Thoracic aorta (tissue), 2 donors: Measurements from ENCODE around the gene PREX1. TPM values are rescaled to one million over a fixed set of nuclear protein-coding genes. Genes with fewer than 3 reads are reported as not detected.

ENCODE experiments used
- ATAC-seq: fragments of 150-250 bp; one replicate; pipeline ENCODE4 v1.8.0; 2017; ENCODE audit warnings: low read depth; ENCODE audit not compliant: insufficient number of reproducible peaks, low FRiP score
- DNase-seq: peaks from one replicate; pipeline ENCODE4 v3.0.0-alpha.2; 2020; ENCODE audit warnings: low spot score
- H3K27ac ChIP-seq, 2 donors: fragments of 200-600 bp; sonication (generic); 1 replicate in 1 of 2; 2 replicates in 1 of 2; pipeline ENCODE4 v1.5.1; 2016; ENCODE audit warnings: mild to moderate bottlenecking in 2 of 2, moderate library complexity in 2 of 2
- H3K27me3 ChIP-seq: fragments of 200-600 bp; sonication (generic); replicated peaks from 2 replicates; pipeline ENCODE4 v1.6.0; 2016; ENCODE audit warnings: mild to moderate bottlenecking; ENCODE audit not compliant: insufficient read depth
- H3K36me3 ChIP-seq: fragments of 200-600 bp; sonication (generic); one replicate; pipeline ENCODE4 v1.5.1; 2016
- H3K4me1 ChIP-seq, 2 donors: fragments of 200-600 bp; sonication (generic); 1 replicate in 1 of 2; 2 replicates in 1 of 2; pipeline versions ENCODE4 v1.5.1 to v1.6.0; 2016; ENCODE audit warnings: low read depth in 2 of 2, mild to moderate bottlenecking in 1 of 2; ENCODE audit not compliant: control insufficient read depth in 1 of 2
- H3K4me3 ChIP-seq: fragments of 200-600 bp; sonication (generic); 2 replicates; pipeline ENCODE4 v1.5.1; 2016; ENCODE audit warnings: mild to moderate bottlenecking
- H3K9me3 ChIP-seq: fragments of 200-600 bp; sonication (generic); 2 replicates; pipeline ENCODE4 v1.5.1; 2016
- total RNA-seq, 2 donors: library from RNA; depleted of rRNA; stranded (reverse); fragments of >200 nt; gene quantifications; one replicate each; pipeline versions ENCODE4 v1.1.0 to v1.2.3, GENCODE V29; 2016
- TF ChIP-seq, protein P1 (sequence below): fragments of 200-600 bp; sonication (generic); IDR thresholded peaks from one replicate; pipeline ENCODE4 v1.5.1; 2019; ENCODE audit warnings: antibody characterized with exemption

Gene PREX1
- total RNA-seq, 2 donors from 2014 or later: 94.6 to 101 TPM

DNA sequence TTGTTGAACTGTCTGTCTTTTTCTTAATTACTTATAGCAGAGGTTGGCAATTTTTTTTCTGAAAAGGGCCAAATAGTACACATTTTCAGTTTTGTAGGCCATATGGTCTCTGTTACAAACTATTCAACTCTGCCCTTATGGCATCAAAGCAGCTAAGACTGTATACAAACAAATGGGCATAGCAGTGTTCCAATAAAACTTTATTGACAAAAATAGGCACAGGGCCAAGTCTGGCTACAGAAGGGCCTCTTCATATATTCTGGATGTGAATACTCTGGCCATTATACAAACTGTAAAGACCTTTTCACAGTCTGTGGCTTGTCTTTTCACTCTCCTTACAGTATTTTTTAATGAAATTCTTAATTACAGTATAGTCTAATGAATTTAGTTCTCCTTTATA is 132.1 kb downstream of the PREX1 start:
- H3K36me3 ChIP-seq: peaks cover 6% of the 10 kb centered on the region
- no peak overlapping the region for H3K4me3 ChIP-seq
- DNase-seq (no peak), ATAC-seq (no peak)
- TF ChIP-seq, protein P1, sequence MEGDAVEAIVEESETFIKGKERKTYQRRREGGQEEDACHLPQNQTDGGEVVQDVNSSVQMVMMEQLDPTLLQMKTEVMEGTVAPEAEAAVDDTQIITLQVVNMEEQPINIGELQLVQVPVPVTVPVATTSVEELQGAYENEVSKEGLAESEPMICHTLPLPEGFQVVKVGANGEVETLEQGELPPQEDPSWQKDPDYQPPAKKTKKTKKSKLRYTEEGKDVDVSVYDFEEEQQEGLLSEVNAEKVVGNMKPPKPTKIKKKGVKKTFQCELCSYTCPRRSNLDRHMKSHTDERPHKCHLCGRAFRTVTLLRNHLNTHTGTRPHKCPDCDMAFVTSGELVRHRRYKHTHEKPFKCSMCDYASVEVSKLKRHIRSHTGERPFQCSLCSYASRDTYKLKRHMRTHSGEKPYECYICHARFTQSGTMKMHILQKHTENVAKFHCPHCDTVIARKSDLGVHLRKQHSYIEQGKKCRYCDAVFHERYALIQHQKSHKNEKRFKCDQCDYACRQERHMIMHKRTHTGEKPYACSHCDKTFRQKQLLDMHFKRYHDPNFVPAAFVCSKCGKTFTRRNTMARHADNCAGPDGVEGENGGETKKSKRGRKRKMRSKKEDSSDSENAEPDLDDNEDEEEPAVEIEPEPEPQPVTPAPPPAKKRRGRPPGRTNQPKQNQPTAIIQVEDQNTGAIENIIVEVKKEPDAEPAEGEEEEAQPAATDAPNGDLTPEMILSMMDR: no peak
- no peaks in the 10 kb centered on the region for H3K27me3 ChIP-seq
- H3K4me1 ChIP-seq: peaks cover 9 to 37% of the 10 kb centered on the region in 2 donors
- H3K27ac ChIP-seq: no peak overlapping the region
- no peaks in the 10 kb centered on the region for H3K9me3 ChIP-seq

DNA sequence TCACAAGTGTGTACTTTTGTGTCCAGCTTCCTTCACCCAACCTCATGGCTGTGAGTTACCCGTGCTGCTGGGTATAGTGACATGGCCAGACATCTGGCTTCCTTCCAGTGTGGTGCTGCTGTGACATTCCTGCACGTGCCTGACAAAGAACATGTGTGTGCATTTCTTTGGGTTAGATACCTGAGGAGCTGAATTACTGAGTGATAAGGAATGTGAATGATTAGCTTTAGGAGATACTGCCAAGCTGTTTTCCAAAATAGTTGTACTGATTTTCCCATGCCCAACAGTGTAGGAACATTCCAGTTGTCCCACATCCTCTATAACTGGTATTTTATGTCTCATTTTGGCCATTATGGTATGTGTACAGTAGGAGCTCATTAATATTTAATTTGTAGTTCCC is 132.5 kb downstream of the PREX1 start:
- no peak overlapping the region for H3K27ac ChIP-seq
- no peaks in the 10 kb centered on the region for H3K9me3 ChIP-seq
- no peaks in the 10 kb centered on the region for H3K27me3 ChIP-seq
- peaks cover 9 to 37% of the 10 kb centered on the region in 2 donors for H3K4me1 ChIP-seq
- H3K36me3 ChIP-seq: peaks cover 6% of the 10 kb centered on the region
- TF ChIP-seq, protein P1: no peak
- DNase-seq: no peak
- no peak overlapping the region for H3K4me3 ChIP-seq
- ATAC-seq: no peak

DNA sequence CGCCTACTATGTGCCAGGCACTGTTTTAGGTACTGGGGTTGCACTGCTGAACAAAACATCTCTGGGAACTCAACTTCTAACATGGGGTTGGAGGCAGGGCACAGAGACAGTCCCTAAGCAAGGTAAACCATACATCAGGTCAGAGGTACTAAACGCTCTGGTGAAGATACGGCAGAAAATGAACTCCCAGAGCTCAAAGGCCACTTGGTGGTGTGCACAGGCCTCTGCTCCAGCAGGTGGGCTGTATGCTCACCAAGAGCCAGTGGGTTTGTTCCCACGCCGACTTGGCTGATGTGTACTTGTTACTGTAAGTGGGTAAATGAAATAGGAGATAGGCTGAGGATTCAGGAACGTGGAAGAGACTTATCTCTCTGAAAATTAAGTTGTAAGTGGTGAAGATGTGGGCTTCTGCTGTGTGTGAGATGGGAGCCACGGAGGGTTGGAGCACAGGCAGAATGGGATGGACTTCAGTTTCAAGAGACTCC is 133.4 kb downstream of the PREX1 start:
- Histone ChIP-seq H3K27ac (no peak overlapping the region), H3K9me3 (no peaks in the 10 kb centered on the region), H3K4me1 (peaks cover 9 to 34% of the 10 kb centered on the region in 2 donors), H3K36me3 (peaks cover 6% of the 10 kb centered on the region), H3K4me3 (no peak overlapping the region), H3K27me3 (no peaks in the 10 kb centered on the region)
- TF ChIP-seq, protein P1: no peak
- ATAC-seq (no peak), DNase-seq (no peak)

DNA sequence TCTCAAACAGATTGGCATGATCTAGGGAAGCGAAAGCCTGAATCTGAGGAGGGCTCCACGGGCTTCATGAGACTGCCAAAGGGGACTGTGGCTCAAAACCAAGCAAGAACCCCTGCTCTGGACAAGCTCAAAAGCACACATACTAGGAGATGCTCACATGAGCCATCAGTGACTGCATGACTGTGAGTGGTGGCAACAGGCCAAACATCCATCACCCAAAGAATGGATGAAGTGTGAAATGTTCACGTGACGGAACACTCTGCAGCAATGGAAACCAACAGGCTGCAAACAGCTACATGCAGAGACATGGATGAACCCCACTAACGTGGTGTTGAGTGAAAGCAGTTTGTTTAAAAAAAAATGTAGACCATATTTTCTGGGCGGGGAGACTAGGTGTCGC is 136.3 kb downstream of the PREX1 start:
- TF ChIP-seq, protein P1: no peak
- Histone ChIP-seq H3K9me3 (no peaks in the 10 kb centered on the region), H3K36me3 (peaks cover 6% of the 10 kb centered on the region), H3K4me3 (no peak overlapping the region), H3K27me3 (no peaks in the 10 kb centered on the region), H3K27ac (no peak overlapping the region), H3K4me1 (peaks cover 10 to 32% of the 10 kb centered on the region in 2 donors)
- ATAC-seq (no peak), DNase-seq (no peak)

DNA sequence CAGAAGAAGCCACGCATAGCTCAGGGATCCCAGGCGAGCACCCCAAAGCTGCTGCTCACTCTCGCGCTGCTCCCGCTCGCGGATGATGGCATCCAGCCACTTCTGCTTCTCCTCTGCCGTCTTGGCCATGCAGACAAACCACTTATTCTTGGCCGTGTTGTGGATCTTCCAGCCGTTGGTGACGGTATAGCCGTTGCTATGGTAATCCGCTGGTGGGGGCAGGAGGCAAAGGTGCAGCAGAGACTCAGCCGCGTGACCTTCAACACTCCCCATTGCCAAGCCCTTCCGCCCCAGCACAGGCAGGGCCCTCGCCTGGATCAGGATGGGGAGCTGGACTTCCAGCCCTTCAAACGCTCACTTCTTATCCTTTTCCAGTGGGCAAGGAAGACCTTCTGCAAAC is 136.9 kb downstream of the PREX1 start:
- no peak overlapping the region for H3K27ac ChIP-seq
- TF ChIP-seq, protein P1: no peak
- DNase-seq: no peak

More for the DNA sequence above, 136.9 kb downstream of the PREX1 start:
- ATAC-seq: no peak
- Histone ChIP-seq H3K9me3 (no peaks in the 10 kb centered on the region), H3K36me3 (peaks cover 6% of the 10 kb centered on the region), H3K27me3 (no peaks in the 10 kb centered on the region), H3K4me1 (peaks cover 11 to 39% of the 10 kb centered on the region in 2 donors), H3K4me3 (no peak overlapping the region)
